Glutamatergic neuron (in vitro differentiated cells): ENCODE results near the gene NCOA7. TPM values are rescaled to one million over a fixed set of nuclear protein-coding genes. Genes with fewer than 3 reads are reported as not detected.

Source experiments
- DNase-seq: peaks from one replicate; pipeline ENCODE4 v3.0.0; 2022
- H3K27ac Mint-ChIP-seq: one replicate; pipeline ENCODE4 v1.8.0; 2020; ENCODE audit warnings: mild to moderate bottlenecking, mixed read lengths, inconsistent platforms; ENCODE audit not compliant: unreplicated experiment
- H3K27me3 Mint-ChIP-seq: one replicate; pipeline ENCODE4 v1.8.0; 2020; ENCODE audit warnings: mild to moderate bottlenecking, moderate library complexity, mixed read lengths, inconsistent platforms; ENCODE audit not compliant: unreplicated experiment
- H3K36me3 Mint-ChIP-seq: one replicate; pipeline ENCODE4 v1.8.0; 2020; ENCODE audit warnings: mild to moderate bottlenecking, mixed read lengths, inconsistent platforms; ENCODE audit not compliant: unreplicated experiment
- H3K4me1 Mint-ChIP-seq: one replicate; pipeline ENCODE4 v1.8.0; 2020; ENCODE audit warnings: mild to moderate bottlenecking, low read depth, mixed read lengths, inconsistent platforms; ENCODE audit not compliant: unreplicated experiment
- H3K4me3 Mint-ChIP-seq: one replicate; pipeline ENCODE4 v1.8.0; 2020; ENCODE audit warnings: mild to moderate bottlenecking, mixed read lengths, inconsistent platforms; ENCODE audit not compliant: unreplicated experiment
- H3K9me3 Mint-ChIP-seq: one replicate; pipeline ENCODE4 v1.8.0; 2020; ENCODE audit warnings: mild to moderate bottlenecking, moderate library complexity, mixed read lengths, inconsistent platforms; ENCODE audit not compliant: unreplicated experiment
- total RNA-seq: library from RNA; stranded (reverse); fragmentation: NEBNext Ultra II Directional; extraction: Animal tissue kit (Norgen Biotek cat#: 25700); gene quantifications from one replicate; pipeline ENCODE4 v1.2.1, GENCODE V29; 2021; ENCODE audit not compliant: unreplicated experiment
- TF ChIP-seq, protein P1 (sequence below): fragments of 200-600 bp; sonication (generic); IDR thresholded peaks from one replicate; pipeline ENCODE4 v1.5.0; 2021; ENCODE audit not compliant: partially characterized antibody, unreplicated experiment

NCOA7 gene
- total RNA-seq, 1 donor from 2014 or later = 23.5 TPM

DNA sequence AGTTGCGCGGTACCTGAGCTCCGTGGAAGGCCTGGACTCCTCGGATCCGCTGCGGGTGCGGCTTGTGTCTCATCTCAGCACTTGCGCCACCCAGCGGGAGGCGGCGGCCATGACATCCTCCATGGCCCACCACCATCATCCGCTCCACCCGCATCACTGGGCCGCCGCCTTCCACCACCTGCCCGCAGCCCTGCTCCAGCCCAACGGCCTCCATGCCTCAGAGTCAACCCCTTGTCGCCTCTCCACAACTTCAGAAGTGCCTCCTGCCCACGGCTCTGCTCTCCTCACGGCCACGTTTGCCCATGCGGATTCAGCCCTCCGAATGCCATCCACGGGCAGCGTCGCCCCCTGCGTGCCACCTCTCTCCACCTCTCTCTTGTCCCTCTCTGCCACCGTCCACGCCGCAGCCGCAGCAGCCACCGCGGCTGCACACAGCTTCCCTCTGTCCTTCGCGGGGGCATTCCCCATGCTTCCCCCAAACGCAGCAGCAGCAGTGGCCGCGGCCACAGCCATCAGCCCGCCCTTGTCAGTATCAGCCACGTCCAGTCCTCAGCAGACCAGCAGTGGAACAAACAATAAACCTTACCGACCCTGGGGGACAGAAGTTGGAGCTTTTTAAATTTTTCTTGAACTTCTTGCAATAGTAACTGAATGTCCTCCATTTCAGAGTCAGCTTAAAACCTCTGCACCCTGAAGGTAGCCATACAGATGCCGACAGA, 31.4 kb upstream of the NCOA7 start:
- DNase-seq = peak; percentile 77
- Mint-ChIP-seq H3K36me3 (no peaks in the 10 kb centered on the region), H3K27ac (peak overlapping the region; percentile 39), H3K4me1 (no peaks in the 10 kb centered on the region), H3K27me3 (peaks cover 4% of the 10 kb centered on the region), H3K4me3 (peak overlapping the region; percentile 18), H3K9me3 (no peaks in the 10 kb centered on the region)
- TF ChIP-seq, protein P1, sequence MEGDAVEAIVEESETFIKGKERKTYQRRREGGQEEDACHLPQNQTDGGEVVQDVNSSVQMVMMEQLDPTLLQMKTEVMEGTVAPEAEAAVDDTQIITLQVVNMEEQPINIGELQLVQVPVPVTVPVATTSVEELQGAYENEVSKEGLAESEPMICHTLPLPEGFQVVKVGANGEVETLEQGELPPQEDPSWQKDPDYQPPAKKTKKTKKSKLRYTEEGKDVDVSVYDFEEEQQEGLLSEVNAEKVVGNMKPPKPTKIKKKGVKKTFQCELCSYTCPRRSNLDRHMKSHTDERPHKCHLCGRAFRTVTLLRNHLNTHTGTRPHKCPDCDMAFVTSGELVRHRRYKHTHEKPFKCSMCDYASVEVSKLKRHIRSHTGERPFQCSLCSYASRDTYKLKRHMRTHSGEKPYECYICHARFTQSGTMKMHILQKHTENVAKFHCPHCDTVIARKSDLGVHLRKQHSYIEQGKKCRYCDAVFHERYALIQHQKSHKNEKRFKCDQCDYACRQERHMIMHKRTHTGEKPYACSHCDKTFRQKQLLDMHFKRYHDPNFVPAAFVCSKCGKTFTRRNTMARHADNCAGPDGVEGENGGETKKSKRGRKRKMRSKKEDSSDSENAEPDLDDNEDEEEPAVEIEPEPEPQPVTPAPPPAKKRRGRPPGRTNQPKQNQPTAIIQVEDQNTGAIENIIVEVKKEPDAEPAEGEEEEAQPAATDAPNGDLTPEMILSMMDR = peak; percentile 82

DNA sequence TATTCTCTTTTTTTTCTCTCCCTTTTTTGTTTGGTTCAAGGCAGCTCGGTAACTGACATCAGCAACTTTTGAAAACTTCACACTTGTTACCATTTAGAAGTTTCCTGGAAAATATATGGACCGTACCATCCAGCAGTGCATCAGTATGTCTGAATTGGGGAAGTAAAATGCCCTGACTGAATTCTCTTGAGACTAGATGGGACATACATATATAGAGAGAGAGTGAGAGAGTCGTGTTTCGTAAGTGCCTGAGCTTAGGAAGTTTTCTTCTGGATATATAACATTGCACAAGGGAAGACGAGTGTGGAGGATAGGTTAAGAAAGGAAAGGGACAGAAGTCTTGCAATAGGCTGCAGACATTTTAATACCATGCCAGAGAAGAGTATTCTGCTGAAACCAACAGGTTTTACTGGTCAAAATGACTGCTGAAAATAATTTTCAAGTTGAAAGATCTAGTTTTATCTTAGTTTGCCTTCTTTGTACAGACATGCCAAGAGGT, 30.8 kb upstream of the NCOA7 start:
- no peaks in the 10 kb centered on the region for H3K4me1 Mint-ChIP-seq
- no peaks in the 10 kb centered on the region for H3K36me3 Mint-ChIP-seq
- TF ChIP-seq, protein P1 = no peak
- H3K9me3 Mint-ChIP-seq = no peaks in the 10 kb centered on the region
- H3K27ac Mint-ChIP-seq = no peak overlapping the region
- peaks cover 4% of the 10 kb centered on the region for H3K27me3 Mint-ChIP-seq
- no peak for DNase-seq
- H3K4me3 Mint-ChIP-seq = no peak overlapping the region

DNA sequence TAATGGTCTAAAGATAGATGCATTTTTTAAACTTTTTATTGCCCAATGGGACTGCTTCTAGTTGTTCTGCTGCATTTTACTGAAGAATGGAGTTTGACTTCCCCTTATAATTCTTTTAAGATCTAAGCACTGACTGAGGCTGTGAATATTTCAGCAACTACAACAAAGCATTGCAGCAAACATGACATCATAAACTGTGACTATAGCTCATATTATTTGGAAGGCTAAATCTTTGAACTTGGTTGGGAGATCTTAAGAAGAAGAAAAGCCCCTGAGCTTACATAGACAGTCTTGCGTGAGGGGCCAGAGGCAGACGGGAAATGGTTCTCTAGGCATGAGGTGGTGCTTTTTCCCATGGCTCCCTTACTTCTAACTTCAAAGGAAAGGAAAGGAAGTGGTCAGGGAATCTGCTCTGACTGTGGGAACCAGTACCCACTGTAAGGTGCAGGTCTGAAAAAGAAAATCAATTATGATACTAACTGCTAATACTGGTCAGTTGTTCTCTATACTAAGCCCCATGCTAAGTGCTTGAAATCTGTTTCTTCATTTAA, 26.6 kb upstream of the NCOA7 start:
- no peaks in the 10 kb centered on the region for H3K4me1 Mint-ChIP-seq
- no peak for DNase-seq
- H3K4me3 Mint-ChIP-seq = no peak overlapping the region
- H3K36me3 Mint-ChIP-seq = no peaks in the 10 kb centered on the region
- TF ChIP-seq, protein P1 = no peak
- H3K27ac Mint-ChIP-seq = no peak overlapping the region
- peaks cover 4% of the 10 kb centered on the region for H3K27me3 Mint-ChIP-seq
- H3K9me3 Mint-ChIP-seq = no peaks in the 10 kb centered on the region

DNA sequence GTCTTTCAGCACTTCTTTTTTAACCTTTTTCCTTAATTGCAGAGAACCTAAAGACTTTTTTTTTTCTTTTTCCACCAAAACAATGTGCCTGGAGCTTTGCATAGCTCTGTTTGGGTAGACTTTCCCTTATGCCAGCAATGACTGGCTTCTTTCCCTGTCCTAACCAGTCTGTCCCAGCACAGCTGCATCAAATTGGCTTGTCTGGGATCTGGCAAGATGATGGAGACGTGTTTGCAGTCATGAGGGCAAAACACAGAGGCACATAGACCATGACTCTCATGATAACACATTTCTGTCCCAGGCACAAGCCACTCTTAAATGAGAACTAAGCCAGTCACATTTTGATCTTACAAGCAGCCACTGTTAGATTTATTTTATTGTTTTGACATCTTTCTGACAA, 24.8 kb upstream of the NCOA7 start:
- Mint-ChIP-seq H3K4me1 (no peaks in the 10 kb centered on the region), H3K4me3 (no peak overlapping the region), H3K27ac (no peak overlapping the region), H3K27me3 (peaks cover 2% of the 10 kb centered on the region), H3K9me3 (peaks cover 3% of the 10 kb centered on the region), H3K36me3 (no peaks in the 10 kb centered on the region)
- DNase-seq = no peak
- TF ChIP-seq, protein P1 = no peak

DNA sequence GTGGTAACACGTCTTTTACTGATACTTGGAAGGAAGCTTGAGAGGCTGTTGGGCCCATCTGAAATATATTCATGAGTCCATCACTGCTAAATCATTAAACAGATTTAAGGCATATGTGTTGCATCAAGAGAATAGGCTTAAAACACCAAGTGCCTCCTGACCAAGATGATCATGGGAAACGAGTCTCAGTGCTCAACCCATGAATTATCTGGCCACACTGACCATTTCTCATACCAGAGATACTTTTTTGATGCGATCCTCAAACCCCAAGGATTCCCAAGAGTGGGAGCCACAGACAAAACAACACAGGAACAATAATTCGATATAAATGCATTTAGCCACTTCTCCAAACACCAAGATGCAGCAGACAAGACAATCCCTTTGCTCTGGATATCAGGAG, 24.1 kb upstream of the NCOA7 start:
- Mint-ChIP-seq H3K36me3 (no peaks in the 10 kb centered on the region), H3K4me1 (peaks cover 2% of the 10 kb centered on the region), H3K4me3 (no peak overlapping the region), H3K9me3 (peaks cover 3% of the 10 kb centered on the region), H3K27ac (no peak overlapping the region), H3K27me3 (peaks cover 2% of the 10 kb centered on the region)
- DNase-seq = no peak
- TF ChIP-seq, protein P1 = no peak
